HG03521 (cell line): Measurements from ENCODE around the gene MTHFSD.

Experiments used
- ATAC-seq: cut with Tn5 transposase; IDR thresholded peaks from one replicate; pipeline ENCODE4 v1.9.1; 2021; ENCODE audit warnings: mild to moderate bottlenecking, moderate library complexity; ENCODE audit not compliant: unreplicated experiment

The MTHFSD gene

GRCh38 chr16:86584726-86585721 is 30.0 kb upstream of the MTHFSD start:
- ATAC-seq: no peak

- no peak for ATAC-seq
Measured at GRCh38 chr16:86584071-86584685, 29.1 kb upstream of the MTHFSD start.

DNA sequence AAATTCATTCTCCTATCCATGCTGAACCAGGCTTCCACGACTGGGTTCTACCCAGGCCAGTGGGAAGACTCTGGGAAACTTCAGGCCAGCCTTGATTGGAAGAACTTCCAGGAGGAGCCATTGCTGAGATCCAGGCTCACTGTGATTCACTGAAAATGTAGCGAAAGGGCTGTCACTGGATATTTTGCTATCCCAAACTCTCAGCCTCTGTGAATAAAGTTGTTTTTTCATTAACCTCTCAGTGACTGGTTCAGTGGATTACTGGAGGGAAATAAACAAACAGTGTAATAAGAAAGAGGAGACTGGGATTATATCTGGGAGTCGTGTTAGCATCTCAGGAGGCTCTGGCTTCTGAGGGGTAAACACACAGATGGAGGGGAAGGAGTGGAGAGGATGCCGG is 26.4 kb upstream of the MTHFSD start:
- no peak for ATAC-seq

GRCh38 chr16:86580791-86581170 is 25.7 kb upstream of the MTHFSD start:
- ATAC-seq: no peak

GRCh38 chr16:86580063-86580790 is 25.2 kb upstream of the MTHFSD start:
- ATAC-seq: no peak

DNA sequence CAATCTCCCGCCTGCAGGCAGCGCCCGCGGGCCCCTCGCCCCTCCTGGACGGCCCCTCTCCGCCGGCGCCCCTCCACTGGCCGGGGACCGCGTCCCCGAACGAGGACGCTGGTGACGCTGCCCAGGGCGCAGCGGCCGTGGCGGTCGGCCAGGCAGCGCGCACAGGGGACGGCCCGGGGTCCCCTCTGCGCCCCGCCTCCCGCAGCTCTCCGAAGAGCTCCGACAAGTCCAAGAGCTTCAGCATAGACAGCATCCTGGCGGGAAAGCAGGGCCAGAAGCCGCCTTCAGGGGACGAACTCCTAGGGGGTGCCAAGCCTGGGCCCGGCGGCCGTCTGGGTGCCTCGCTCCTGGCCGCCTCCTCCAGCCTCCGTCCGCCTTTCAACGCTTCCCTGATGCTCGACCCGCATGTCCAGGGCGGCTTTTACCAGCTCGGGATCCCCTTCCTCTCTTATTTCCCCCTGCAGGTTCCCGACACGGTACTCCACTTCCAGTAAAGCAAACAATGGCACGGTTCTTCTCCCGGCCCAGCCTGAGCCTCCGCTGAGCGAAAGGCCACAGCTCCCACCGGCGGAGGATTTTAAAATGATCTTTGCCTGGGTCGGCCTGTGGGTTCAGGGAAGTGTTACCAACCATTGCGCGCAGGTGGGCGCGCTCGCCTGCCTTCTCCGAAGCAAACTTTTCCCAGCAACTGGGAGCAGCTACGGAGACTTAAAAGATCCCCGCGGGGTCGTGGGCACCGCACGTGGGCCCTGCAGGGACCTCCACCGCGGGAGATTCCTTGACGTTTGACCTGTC is 24.4 kb upstream of the MTHFSD start:
- ATAC-seq: no peak

DNA sequence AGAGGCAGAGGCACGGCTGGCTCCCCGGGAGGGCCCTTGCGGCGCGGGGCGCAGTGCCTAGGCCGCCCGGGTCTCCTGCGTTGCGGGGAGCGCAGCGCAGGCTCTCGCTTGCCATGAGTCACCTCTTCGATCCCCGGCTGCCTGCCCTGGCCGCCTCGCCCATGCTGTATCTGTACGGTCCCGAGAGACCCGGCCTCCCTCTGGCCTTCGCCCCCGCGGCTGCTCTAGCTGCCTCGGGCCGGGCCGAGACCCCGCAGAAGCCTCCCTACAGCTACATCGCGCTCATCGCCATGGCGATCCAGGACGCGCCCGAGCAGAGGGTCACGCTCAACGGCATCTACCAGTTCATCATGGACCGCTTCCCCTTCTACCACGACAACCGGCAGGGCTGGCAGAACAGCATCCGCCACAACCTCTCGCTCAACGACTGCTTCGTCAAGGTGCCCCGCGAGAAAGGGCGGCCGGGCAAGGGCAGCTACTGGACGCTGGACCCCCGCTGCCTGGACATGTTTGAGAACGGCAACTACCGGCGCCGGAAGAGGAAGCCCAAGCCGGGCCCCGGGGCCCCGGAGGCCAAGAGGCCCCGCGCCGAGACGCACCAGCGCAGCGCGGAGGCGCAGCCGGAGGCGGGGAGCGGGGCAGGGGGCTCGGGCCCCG is 23.7 kb upstream of the MTHFSD start:
- ATAC-seq: no peak

DNA sequence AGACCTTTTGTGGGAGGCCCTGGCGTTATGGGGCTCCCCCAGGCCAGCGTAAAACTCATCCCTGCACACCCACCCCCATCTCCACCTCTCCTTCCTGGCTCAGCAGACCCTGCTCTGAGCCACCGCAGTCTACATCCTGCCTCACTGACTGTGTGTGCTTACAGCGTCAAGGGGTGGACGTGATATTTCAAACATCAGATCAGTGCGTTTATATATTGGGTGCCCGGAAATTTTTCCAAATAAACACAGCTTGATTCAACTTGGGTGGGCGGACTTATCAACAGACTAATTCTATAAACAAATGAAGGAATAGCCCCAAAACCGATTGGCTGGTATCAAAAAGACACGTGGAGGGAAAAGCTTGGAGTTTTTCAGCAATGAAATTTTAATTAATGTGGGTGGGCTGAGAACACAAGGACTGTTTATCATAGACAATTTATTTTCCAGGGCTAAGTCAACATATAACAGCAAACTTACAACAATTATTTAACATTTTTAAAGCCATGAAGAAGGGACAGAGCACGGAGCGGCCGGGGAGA is 23.1 kb upstream of the MTHFSD start, which contains the start of gene FOXL1:
Gene FOXL1, plus strand, starts transcription at position 489 of the 539 bp plus-strand sequence. CDS start 175 bp downstream, outside the sequence.
- no peak for ATAC-seq

DNA sequence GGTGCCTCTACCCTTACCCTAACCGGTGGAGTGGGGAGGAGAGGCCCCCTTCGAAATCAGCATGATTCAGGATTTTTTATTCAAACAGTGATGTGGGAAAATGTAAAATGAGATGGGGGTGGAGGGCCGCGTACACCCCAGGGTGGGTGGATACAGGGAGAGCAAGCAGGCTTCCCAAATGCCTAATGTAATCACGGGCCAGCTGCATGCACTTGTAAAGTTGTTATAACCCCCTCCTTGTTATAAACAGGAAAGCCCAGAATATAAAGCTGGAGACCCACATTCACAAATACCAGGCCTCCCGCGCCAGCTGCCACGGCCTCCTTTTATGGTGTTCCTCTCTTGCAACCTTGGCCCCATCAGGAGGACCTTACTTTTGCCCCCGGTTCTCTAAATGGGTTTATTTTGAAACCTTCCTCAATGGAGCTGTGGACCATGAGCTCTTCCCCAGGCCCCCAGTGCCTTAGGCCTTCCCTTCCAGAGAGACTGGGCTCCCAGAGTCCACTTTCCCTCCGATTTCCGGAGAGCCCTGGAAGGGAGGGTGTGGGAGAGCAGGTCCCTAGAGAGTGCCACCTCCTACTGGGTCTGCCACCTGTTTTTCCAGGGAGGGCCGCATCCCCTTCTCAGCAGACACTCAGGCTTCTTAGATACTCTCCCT is 22.4 kb upstream of the MTHFSD start:
- no peak for ATAC-seq

DNA sequence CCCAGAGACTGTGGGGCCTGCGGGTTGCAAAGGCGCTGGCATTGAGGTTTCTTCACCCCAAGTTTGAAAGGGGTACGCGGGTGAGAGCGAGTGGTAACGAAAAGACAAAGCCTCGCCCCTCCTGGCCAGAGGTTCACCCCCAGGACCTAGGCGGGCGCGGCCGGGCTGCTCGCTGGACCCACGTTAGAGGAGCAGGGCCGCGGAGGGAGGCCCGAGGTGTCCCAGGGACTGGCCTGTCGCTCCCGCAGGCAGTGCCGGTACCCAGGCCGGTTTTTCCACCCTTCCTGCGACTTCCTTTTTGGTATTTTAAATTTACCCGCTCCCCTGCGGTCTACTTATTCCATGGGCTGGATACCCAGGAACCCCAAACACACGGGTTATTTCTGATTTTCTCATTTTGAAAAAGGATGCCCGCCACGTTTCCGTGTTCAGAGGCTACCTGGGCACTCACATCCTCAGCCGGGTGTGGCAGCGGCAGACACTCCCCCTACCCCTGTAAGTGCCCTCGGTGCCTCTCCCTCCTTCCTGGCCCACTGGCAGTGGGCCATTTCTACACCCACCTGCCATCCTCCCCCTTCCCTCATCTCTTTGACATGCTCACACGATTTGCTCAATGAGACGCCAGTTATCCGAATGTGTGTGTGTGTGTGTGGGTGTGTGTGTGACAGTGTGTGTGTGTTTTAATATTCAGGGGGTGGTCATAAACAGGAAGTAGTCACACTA is 21.7 kb upstream of the MTHFSD start:
- no peak for ATAC-seq

GRCh38 chr16:86575754-86576557 is 20.9 kb upstream of the MTHFSD start:
- no peak for ATAC-seq

DNA sequence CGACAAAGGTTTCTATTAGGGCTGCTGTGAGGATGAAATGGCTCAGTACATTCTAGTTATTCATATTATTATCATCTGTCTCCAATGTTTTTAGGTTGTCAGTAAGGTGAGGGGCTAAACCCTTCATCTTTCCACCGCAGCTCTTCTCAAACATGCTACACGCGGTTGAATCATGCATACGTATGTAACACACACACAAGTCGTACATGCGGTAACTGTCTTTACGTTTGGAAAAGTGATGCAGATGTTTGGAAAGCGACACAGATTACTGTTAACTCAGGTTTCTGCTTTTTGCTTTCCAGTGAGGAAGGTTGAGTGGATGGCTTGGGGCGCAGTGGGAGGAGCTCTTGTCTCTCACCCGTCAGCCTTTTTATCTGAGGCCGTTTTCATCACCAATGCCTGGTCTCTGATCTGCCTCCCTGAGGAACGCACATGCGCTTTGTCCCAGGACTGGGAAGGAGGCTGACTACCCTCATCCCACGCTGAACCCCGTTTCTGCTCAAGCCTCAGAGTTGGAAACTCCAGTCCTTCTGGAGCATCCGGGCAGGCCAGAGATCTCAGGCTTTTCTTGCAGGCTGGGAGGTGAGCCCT is 20.2 kb upstream of the MTHFSD start:
- no peak for ATAC-seq

DNA sequence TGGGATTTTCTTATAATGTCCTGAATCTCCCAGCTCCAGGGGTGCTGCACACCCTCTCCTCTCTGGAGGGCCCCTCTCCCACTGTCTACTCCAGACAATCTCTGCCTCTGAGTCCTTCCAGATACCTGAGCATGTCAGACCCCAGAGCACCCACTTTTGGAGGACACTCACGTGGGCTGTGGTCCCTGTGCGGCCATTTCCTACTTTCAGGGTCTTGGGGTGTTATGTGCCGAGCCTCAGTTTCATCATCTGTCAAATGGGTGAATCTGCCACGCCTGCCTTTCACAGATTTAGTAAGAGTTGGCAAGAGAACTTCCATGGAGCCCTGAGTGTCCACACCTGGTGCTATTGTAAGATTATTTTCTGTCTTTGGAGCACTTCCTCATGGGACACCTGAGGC is 19.6 kb upstream of the MTHFSD start:
- no peak for ATAC-seq

GRCh38 chr16:86573646-86574508 is 18.8 kb upstream of the MTHFSD start:
- no peak for ATAC-seq

DNA sequence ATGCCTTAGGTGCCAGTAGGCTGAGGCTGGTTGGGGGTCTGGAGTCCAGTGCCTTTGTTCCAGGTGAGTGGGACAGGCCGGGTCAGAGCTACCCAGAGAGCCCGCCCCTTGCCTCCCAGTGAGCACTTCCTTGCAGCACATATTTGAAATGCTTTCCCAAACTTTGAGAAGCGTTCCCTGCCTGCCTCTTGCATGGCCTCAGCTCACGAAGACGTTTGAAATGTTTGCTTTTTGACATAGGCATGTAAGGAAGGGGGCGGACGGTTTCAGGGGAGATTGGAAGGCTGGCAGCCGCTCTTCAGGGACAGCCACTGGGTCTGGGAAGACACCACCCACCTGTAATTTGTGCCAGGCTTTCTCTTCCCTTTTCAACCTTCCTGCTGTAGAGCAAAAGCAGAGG is 18.2 kb upstream of the MTHFSD start:
- ATAC-seq: no peak

GRCh38 chr16:86572606-86573005 is 17.6 kb upstream of the MTHFSD start:
- no peak for ATAC-seq
